Muscle layer of colon (tissue), 2 donors: ENCODE results near the gene HMX1.

ENCODE experiments used
- H3K27ac ChIP-seq: one replicate; pipeline ENCODE4 v1.7.0; 2013; ENCODE audit warnings: low read depth, mild to moderate bottlenecking, low read length, moderate library complexity
- H3K27me3 ChIP-seq, 2 donors: one replicate each; pipeline ENCODE4 v1.7.0; 2013; ENCODE audit warnings: low read length in 2 of 2, mild to moderate bottlenecking in 2 of 2; ENCODE audit not compliant: insufficient read depth in 2 of 2, control insufficient read depth in 1 of 2
- H3K36me3 ChIP-seq: one replicate; pipeline ENCODE4 v1.7.0; 2013; ENCODE audit warnings: mild to moderate bottlenecking, low read length; ENCODE audit not compliant: insufficient read depth
- H3K4me1 ChIP-seq: one replicate; pipeline ENCODE4 v1.7.0; 2013; ENCODE audit warnings: mild to moderate bottlenecking, low read length; ENCODE audit not compliant: insufficient read depth
- H3K4me3 ChIP-seq, 2 donors: one replicate each; pipeline ENCODE4 v1.7.0; 2013; ENCODE audit warnings: low read length in 2 of 2, low read depth in 1 of 2, mild to moderate bottlenecking in 1 of 2, moderate library complexity in 1 of 2
- H3K9ac ChIP-seq: one replicate; pipeline ENCODE4 v1.7.0; 2013; ENCODE audit warnings: low read length
- H3K9me3 ChIP-seq: one replicate; pipeline ENCODE4 v1.7.0; 2013; ENCODE audit warnings: mild to moderate bottlenecking, low read length
- donor health status: abdominal sarcoma.
- donor health status: Adenocarcinoma of cecum.

HMX1 gene

DNA sequence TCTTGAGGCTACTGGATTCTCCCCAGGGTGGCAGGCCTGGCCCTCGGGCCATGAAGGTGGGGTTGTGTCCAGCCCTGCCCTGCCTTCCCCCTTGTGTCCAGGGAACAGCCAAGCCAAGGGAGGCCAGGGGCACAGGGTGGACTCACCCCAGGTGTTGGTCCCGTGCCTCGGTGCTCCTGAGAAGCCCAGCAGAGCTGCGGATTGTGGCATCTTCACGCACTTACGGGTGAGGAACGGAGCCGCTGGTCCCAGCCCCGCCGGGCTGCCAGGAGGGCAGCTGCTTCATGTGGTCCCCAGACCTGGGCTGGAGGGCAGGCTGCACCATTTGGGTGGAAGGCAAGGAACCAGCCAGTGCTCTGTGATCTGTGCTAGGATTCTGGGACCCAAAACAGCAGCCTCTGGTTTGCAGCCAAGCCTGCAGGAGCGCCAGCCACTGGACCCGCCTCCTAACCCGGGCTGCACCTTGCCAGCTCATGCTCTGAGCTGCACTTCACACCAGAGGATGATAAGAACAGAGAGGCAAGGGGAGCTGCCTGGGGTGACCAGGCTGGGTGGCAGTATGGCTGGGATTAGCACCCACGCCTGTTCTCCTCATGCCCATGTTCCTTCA is 36.1 kb upstream of the HMX1 start:
- Histone ChIP-seq H3K4me3 (no peak overlapping the region), H3K9ac (no peak overlapping the region), H3K9me3 (no peaks in the 10 kb centered on the region), H3K27ac (no peak overlapping the region), H3K4me1 (no peaks in the 10 kb centered on the region), H3K36me3 (no peaks in the 10 kb centered on the region), H3K27me3 (peaks cover 0 to 36% of the 10 kb centered on the region in 2 donors)

DNA sequence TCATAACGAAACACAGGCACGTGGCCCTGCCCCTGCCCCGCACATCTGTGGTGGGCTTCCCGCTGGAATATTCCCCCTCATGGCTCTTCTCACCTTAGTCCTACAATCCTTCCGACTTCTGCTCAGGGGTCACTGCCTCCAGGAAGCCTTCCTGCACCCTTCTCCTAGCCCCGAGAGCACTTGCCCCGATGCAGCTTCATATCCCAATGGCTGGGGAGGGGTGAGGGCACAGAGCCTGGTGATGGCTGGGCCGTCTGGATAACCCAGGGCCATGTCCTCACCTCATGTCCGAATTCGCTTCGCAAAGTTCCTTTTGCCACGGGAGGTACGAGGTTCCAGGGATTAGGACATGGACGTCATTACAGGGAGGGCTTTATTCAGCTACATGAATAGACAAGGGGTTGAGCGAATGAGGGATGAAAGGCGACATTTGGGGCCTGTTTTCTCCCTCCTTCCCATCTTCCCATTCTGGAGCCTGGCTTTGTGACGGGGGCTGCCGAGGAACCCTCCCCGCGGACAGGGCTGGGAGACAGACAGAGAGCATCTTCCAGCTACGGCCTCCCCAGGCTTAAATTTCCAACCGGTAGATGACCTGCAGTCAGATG is 35.5 kb upstream of the HMX1 start:
- Histone ChIP-seq H3K27me3 (peaks cover 0 to 36% of the 10 kb centered on the region in 2 donors), H3K36me3 (no peaks in the 10 kb centered on the region), H3K4me1 (no peaks in the 10 kb centered on the region), H3K9ac (no peak overlapping the region), H3K4me3 (no peak overlapping the region), H3K9me3 (no peaks in the 10 kb centered on the region), H3K27ac (no peak overlapping the region)

DNA sequence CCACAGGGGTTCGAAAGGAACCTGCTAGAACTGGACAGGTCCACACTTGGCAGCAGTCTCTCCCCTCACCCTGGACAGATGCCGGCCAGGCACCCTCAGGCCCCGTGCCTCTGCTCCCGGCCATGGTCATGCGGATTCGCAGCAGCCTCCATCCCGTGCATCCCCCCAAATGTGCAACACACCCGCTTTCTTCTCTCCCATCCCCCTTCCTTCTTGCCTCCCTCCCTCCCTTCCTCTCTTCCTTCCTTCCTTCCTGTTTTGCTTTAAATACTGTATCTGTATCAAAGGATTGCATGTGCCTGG is 35.0 kb upstream of the HMX1 start:
- Histone ChIP-seq H3K36me3 (no peaks in the 10 kb centered on the region), H3K9ac (no peak overlapping the region), H3K4me1 (no peaks in the 10 kb centered on the region), H3K4me3 (no peak overlapping the region), H3K27me3 (peaks cover 0 to 36% of the 10 kb centered on the region in 2 donors), H3K27ac (no peak overlapping the region), H3K9me3 (peaks cover under 1% of the 10 kb centered on the region)

DNA sequence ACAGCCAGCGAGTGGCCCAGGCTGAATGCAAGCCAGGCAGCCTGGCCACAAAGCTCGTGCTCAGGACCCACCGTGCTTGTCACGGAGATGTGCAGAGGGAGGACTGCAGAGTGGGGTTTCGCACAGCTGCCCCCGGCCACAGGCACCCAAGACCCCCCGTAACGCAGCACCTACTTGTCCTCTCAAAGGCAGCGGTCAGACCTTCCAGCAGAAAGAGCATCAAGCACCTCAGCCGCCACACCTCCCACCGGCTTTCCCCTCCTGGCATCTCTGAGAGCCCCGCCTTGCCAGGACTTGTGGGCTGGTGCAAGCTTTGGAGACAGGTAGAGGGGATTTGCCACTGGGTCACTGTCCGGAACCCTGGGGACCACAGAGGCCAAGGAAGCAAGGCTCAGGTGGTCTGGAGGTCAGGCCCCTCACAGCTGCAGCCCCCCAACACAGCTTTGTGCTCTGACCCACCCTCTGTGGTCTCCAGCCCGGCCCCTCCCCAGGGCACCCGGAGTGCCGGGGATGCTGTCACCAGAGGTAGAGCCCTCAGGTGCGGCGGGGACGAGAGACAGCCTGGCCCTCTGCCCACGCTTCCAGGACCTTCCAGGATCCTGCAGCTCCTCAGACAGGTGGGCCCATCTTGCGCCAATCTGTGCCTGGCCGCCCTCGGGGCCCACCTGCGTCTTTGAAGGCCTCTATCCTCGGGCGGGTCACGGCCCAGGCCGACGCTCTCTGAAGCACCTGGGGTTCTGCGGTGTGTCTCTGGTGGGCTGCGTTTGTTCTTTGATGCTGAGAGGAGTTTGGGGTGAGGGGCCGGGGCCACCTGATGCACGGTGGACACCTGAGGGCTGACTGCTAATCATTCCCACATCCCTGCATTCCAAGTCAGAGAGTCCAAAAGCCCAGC is 34.4 kb upstream of the HMX1 start:
- Histone ChIP-seq H3K9ac (no peak overlapping the region), H3K9me3 (peaks cover 6% of the 10 kb centered on the region), H3K27me3 (peaks cover 0 to 36% of the 10 kb centered on the region in 2 donors), H3K36me3 (no peaks in the 10 kb centered on the region), H3K4me1 (no peaks in the 10 kb centered on the region), H3K27ac (no peak overlapping the region), H3K4me3 (no peak overlapping the region)

DNA sequence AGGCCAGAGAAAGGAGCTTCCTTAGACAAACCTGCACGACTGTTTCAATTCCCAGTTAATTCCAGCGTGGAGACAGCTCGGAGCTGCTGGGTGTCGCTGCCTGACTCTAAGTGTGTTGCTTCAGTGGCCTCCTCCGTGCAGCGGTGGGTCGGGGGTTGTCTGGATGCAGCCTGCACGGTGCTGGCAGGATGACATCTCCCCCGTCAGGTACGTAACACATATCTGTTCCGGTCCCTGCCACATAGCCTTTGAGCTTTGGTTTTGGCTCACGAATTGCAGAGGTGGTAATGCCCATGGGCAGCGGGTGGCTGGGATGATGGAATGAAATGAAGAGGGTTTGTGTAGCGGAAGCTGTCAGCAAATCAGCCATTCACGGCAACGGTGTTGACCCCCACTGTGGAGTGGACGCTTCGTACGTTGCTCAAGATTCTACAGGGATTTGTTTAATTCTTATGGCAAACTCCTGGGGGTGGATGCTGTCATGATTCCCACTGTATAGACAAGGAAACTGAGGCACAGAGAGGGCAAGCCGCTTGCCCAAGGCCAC is 33.7 kb upstream of the HMX1 start:
- Histone ChIP-seq H3K4me3 (no peak overlapping the region), H3K27me3 (peaks cover 0 to 36% of the 10 kb centered on the region in 2 donors), H3K27ac (no peak overlapping the region), H3K9ac (no peak overlapping the region), H3K9me3 (peaks cover 8% of the 10 kb centered on the region), H3K4me1 (no peaks in the 10 kb centered on the region), H3K36me3 (no peaks in the 10 kb centered on the region)

DNA sequence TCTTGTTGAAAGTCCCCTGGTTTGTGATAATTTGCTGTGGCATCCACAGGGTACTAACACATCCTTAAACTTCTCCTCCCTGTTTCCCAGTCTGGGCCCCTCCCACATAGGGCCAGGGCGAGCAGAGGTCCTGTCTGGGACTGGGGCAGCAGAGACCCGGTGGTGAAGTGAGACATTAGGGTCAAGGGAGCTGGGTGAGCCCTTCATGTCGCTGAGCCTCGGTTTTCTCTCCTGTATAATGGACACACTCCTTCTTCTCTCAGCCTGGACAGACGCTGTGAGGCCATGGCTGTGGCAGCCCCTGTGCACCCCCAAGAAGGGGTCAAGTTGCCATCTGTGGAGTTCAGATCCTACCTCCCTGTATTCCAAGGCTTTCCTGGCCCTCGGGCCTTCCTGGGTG is 33.0 kb upstream of the HMX1 start:
- H3K27me3 ChIP-seq, result peaks cover 0 to 36% of the 10 kb centered on the region in 2 donors
- H3K4me1 ChIP-seq, result no peaks in the 10 kb centered on the region
- no peak overlapping the region for H3K4me3 ChIP-seq
- H3K27ac ChIP-seq, result no peak overlapping the region
- H3K9ac ChIP-seq, result no peak overlapping the region
- no peaks in the 10 kb centered on the region for H3K36me3 ChIP-seq
- H3K9me3 ChIP-seq, result peaks cover 8% of the 10 kb centered on the region

DNA sequence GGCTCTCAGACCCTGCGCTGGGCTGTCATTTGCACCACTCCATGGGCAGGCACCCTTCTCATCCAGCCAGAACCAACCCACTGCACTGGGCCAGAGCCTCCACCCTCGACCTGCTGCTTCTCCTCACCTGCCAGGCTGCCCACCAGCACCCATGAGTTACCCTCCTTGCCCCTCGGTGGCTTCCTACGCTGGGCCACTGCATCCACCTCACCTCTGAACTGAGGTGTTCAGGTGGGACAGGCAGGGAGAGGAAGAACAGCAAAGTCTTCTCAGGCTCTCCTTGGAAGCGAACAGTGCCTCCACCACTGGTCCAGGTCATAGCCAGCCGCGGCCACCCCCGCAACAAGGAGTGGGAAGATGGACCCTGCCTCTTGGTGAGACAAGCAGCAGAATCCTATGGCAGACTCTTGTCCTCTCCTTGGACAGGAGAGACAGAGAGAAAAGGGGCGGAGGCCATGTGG is 32.4 kb upstream of the HMX1 start:
- peaks cover 8% of the 10 kb centered on the region for H3K9me3 ChIP-seq
- H3K4me1 ChIP-seq, result no peaks in the 10 kb centered on the region
- peaks cover 0 to 36% of the 10 kb centered on the region in 2 donors for H3K27me3 ChIP-seq
- no peak overlapping the region for H3K4me3 ChIP-seq
- H3K36me3 ChIP-seq, result no peaks in the 10 kb centered on the region
- no peak overlapping the region for H3K9ac ChIP-seq
- H3K27ac ChIP-seq, result no peak overlapping the region

DNA sequence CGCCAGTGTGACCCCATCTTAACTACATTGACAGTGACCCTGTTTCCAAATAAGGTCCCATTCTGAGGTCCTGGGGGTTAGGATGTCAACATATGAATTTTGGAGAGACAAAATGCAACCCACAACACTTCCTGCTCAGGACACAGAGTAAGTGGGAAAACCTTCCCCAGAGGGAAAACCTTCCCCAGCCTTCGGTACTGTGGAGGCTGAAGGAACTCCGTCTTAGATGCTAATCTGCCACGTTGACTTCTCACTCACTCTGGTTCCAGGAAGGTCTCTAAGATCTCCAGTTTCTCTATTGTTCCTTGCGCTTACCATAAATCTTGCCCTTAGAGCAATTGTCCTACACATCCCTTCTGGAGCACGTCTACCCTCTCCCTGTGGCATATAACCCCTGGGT is 29.7 kb upstream of the HMX1 start:
- Histone ChIP-seq H3K9me3 (peaks cover 8% of the 10 kb centered on the region), H3K4me3 (no peak overlapping the region)

DNA sequence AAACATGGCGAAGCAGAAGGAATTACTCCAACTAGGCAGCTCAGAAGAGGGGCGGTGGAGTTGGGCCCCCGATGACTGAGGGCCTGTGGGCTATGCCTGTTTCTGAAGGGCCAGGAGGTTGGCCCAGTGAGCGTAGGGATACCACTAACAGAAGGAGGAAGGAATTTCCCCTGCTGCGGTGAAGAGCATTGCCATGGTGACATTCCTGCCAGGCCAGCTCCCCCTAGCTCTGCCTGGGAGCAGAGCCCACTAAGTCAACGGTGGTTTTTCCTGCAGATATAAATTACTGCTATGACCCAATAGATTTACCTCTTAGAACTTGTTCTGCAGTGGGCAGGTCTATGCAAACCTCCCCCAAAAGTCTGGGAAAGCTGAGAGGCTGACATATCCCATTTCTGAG is 28.9 kb upstream of the HMX1 start:
- Histone ChIP-seq H3K36me3 (no peaks in the 10 kb centered on the region), H3K27me3 (peaks cover 0 to 20% of the 10 kb centered on the region in 2 donors), H3K9ac (no peak overlapping the region), H3K4me3 (no peak overlapping the region), H3K9me3 (peaks cover 8% of the 10 kb centered on the region), H3K4me1 (no peaks in the 10 kb centered on the region), H3K27ac (no peak overlapping the region)

More for the DNA sequence above, 29.7 kb upstream of the HMX1 start:
- Histone ChIP-seq H3K9ac (no peak overlapping the region), H3K4me1 (no peaks in the 10 kb centered on the region), H3K27ac (no peak overlapping the region), H3K36me3 (no peaks in the 10 kb centered on the region), H3K27me3 (peaks cover 0 to 20% of the 10 kb centered on the region in 2 donors)

DNA sequence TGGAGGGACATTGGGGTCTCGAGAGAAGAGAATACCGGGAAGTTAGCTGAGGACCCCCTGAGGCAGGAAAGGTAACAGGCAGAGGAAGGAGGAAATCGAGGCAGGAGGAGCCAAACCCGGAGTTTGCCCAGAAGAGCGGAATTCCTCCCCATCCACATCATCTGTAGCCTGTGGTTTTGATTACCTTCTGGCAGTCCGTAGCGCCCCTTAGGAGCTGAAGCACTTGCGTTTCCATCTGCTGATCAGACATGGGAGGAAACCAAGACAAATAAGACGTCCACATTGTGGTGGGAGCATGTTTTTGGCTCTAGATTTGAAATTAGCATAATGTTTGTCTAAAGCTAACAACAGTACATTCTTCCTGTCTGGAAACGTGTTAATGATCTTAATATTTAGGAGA is 26.8 kb upstream of the HMX1 start:
- Histone ChIP-seq H3K27ac (no peak overlapping the region), H3K9me3 (peaks cover 8% of the 10 kb centered on the region), H3K36me3 (no peaks in the 10 kb centered on the region), H3K27me3 (peaks cover 0 to 30% of the 10 kb centered on the region in 2 donors), H3K9ac (no peak overlapping the region), H3K4me3 (no peak overlapping the region), H3K4me1 (no peaks in the 10 kb centered on the region)
